WERI-Rb-1 (cell line): ENCODE measurements around the gene C4orf50.

Experiments used
- DNase-seq: peaks from one replicate; pipeline ENCODE4 v3.0.0-alpha.2; 2020
- H3K27ac ChIP-seq: fragments of 250-450 bp; sonication (Bioruptor Pico); 2 replicates; pipeline ENCODE4 v1.5.1; 2020; ENCODE audit warnings: mild to moderate bottlenecking, moderate library complexity
- H3K27me3 ChIP-seq: fragments of 250-450 bp; sonication (Bioruptor Pico); 2 replicates; pipeline ENCODE4 v1.5.1; 2021; ENCODE audit warnings: mild to moderate bottlenecking, low read depth, moderate library complexity; ENCODE audit not compliant: insufficient read depth, severe bottlenecking
- H3K36me3 ChIP-seq: fragments of 250-450 bp; sonication (Bioruptor Pico); 2 replicates; pipeline ENCODE4 v1.5.1; 2020; ENCODE audit warnings: mild to moderate bottlenecking, moderate library complexity
- H3K4me3 ChIP-seq: 2 replicates; pipeline ENCODE4 v1.5.1; 2011; ENCODE audit warnings: low read depth, mild to moderate bottlenecking, control low read depth, low read length
- H3K9me3 ChIP-seq: fragments of 250-450 bp; sonication (Bioruptor Pico); 2 replicates; pipeline ENCODE4 v1.5.1; 2021; ENCODE audit warnings: mild to moderate bottlenecking, moderate library complexity; ENCODE audit not compliant: severe bottlenecking
- CTCF ChIP-seq: IDR thresholded peaks from 2 replicates; pipeline ENCODE4 v1.5.1; 2011; ENCODE audit warnings: low read depth, mild to moderate bottlenecking, control low read depth, inconsistent platforms, low read length

The C4orf50 gene

GRCh38 chr4:5945936-5946335 is 72.3 kb downstream of the C4orf50 start:
- no peak for TF ChIP-seq CTCF
- H3K27ac ChIP-seq: no peak overlapping the region
- H3K4me3 ChIP-seq: no peak overlapping the region

GRCh38 chr4:5945171-5945570 is 73.1 kb downstream of the C4orf50 start:
- Histone ChIP-seq H3K27ac (no peak overlapping the region), H3K27me3 (no peaks in the 10 kb centered on the region), H3K36me3 (no peaks in the 10 kb centered on the region), H3K9me3 (peaks cover 26% of the 10 kb centered on the region), H3K4me3 (no peak overlapping the region)
- no peak for DNase-seq
- TF ChIP-seq CTCF: no peak

More at GRCh38 chr4:5945936-5946335, 72.3 kb downstream of the C4orf50 start:
- DNase-seq: no peak
- no peaks in the 10 kb centered on the region for H3K36me3 ChIP-seq
- no peaks in the 10 kb centered on the region for H3K27me3 ChIP-seq
- peaks cover 22% of the 10 kb centered on the region for H3K9me3 ChIP-seq

- Histone ChIP-seq H3K36me3 (no peaks in the 10 kb centered on the region), H3K27ac (no peak overlapping the region), H3K9me3 (peaks cover 26% of the 10 kb centered on the region), H3K4me3 (no peak overlapping the region), H3K27me3 (no peaks in the 10 kb centered on the region)
- no peak for TF ChIP-seq CTCF
- DNase-seq: no peak
These were observed 74.7 kb downstream of the C4orf50 start for GRCh38 chr4:5943561-5943960.

GRCh38 chr4:5942947-5943346 is 75.3 kb downstream of the C4orf50 start:
- Histone ChIP-seq H3K36me3 (no peaks in the 10 kb centered on the region), H3K9me3 (peaks cover 22% of the 10 kb centered on the region), H3K27me3 (no peaks in the 10 kb centered on the region), H3K4me3 (no peak overlapping the region), H3K27ac (no peak overlapping the region)
- no peak for TF ChIP-seq CTCF
- no peak for DNase-seq

GRCh38 chr4:5941601-5942000 is 76.6 kb downstream of the C4orf50 start:
- no peak for DNase-seq
- no peak for TF ChIP-seq CTCF
- Histone ChIP-seq H3K4me3 (no peak overlapping the region), H3K36me3 (no peaks in the 10 kb centered on the region), H3K27me3 (no peaks in the 10 kb centered on the region), H3K9me3 (peaks cover 11% of the 10 kb centered on the region), H3K27ac (no peak overlapping the region)

GRCh38 chr4:5940470-5941203 is 77.6 kb downstream of the C4orf50 start:
- DNase-seq: no peak
- Histone ChIP-seq H3K36me3 (no peaks in the 10 kb centered on the region), H3K27ac (no peak overlapping the region), H3K4me3 (no peak overlapping the region), H3K27me3 (no peaks in the 10 kb centered on the region), H3K9me3 (peaks cover 4% of the 10 kb centered on the region)
- TF ChIP-seq CTCF: no peak
